Left ventricle myocardium inferior (tissue), 1 donor: Measurements from ENCODE around the gene BCL2L14. TPM values are rescaled to one million over a fixed set of nuclear protein-coding genes. Genes with fewer than 3 reads are reported as not detected.

Experiments
- DNase-seq: peaks from one replicate; pipeline ENCODE4 v3.0.0-alpha.2; 2020
- H3K27ac ChIP-seq: fragments of 200-600 bp; replicated peaks from 2 replicates; pipeline ENCODE4 v1.8.0; 2021
- H3K27me3 ChIP-seq: fragments of 200-600 bp; 2 replicates; pipeline ENCODE4 v1.8.0; 2021; ENCODE audit warnings: low read depth
- H3K36me3 ChIP-seq: fragments of 200-600 bp; 2 replicates; pipeline ENCODE4 v1.8.0; 2021
- H3K4me1 ChIP-seq: fragments of 200-600 bp; 2 replicates; pipeline ENCODE4 v1.8.0; 2021
- H3K4me3 ChIP-seq: fragments of 200-600 bp; 2 replicates; pipeline ENCODE4 v1.8.0; 2021; ENCODE audit warnings: mild to moderate bottlenecking, moderate library complexity
- H3K9me3 ChIP-seq: fragments of 200-600 bp; replicated peaks from 2 replicates; pipeline ENCODE4 v1.8.0; 2021
- intact Hi-C: fragments of 100-400 bp; cut with micrococcal nuclease; formaldehyde crosslinking; loops from one replicate; pipeline ENCODE4 v1.11.0; 2022
- total RNA-seq: library from RNA; stranded (reverse); fragmentation: NEBNext Ultra II Directional; extraction: Animal tissue kit (Norgen Biotek cat#: 25700); gene quantifications from one replicate; pipeline ENCODE4 v1.2.1, GENCODE V29; 2021
- TF ChIP-seq, protein P1 (sequence below): fragments of 200-600 bp; IDR thresholded peaks from 2 replicates; pipeline ENCODE4 v1.8.0; 2021; ENCODE audit warnings: antibody characterized with exemption, mild to moderate bottlenecking, borderline replicate concordance
- donor health status: DM: no; HTN: yes; CAD: no; lungs with severe emphysema.

Gene BCL2L14
- total RNA-seq, 1 donor from 2014 or later, result not detected

DNA sequence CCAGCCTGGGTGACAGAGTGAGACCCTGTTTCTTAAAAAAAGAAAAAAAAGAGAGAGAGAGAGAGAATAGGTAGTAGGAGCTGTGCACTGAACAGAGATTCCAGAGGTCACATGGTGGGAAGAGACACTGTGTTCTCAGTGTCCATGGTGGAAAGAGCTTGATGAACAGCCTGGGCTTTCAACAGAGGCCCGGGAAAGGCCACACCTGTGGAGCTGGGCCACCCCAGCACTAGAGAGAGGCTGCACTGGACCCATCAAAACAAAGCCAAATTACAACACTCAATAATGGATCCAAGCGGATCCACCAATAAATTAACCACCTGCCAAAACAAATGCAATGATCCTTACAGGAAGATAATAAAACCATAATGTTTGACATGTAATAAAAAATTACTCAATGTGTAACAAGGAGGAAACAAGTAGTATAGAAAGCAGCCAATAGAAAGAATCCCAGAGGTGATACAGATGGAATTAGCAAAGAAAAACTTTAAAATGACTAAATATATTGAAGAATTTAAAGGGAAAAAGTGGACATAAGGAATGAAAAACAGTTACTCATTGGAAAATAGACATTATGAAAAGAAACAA, 44.8 kb upstream of the BCL2L14 start:
- H3K27me3 ChIP-seq, result no peaks in the 10 kb centered on the region
- no peaks in the 10 kb centered on the region for H3K36me3 ChIP-seq
- H3K9me3 ChIP-seq, result peaks cover 11% of the 10 kb centered on the region
- no peak for DNase-seq
- intact Hi-C loops, result no loop called here
- no peak overlapping the region for H3K4me3 ChIP-seq
- H3K4me1 ChIP-seq, result no peaks in the 10 kb centered on the region
- H3K27ac ChIP-seq, result no peak overlapping the region
- TF ChIP-seq, protein P1, sequence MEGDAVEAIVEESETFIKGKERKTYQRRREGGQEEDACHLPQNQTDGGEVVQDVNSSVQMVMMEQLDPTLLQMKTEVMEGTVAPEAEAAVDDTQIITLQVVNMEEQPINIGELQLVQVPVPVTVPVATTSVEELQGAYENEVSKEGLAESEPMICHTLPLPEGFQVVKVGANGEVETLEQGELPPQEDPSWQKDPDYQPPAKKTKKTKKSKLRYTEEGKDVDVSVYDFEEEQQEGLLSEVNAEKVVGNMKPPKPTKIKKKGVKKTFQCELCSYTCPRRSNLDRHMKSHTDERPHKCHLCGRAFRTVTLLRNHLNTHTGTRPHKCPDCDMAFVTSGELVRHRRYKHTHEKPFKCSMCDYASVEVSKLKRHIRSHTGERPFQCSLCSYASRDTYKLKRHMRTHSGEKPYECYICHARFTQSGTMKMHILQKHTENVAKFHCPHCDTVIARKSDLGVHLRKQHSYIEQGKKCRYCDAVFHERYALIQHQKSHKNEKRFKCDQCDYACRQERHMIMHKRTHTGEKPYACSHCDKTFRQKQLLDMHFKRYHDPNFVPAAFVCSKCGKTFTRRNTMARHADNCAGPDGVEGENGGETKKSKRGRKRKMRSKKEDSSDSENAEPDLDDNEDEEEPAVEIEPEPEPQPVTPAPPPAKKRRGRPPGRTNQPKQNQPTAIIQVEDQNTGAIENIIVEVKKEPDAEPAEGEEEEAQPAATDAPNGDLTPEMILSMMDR, result no peak

DNA sequence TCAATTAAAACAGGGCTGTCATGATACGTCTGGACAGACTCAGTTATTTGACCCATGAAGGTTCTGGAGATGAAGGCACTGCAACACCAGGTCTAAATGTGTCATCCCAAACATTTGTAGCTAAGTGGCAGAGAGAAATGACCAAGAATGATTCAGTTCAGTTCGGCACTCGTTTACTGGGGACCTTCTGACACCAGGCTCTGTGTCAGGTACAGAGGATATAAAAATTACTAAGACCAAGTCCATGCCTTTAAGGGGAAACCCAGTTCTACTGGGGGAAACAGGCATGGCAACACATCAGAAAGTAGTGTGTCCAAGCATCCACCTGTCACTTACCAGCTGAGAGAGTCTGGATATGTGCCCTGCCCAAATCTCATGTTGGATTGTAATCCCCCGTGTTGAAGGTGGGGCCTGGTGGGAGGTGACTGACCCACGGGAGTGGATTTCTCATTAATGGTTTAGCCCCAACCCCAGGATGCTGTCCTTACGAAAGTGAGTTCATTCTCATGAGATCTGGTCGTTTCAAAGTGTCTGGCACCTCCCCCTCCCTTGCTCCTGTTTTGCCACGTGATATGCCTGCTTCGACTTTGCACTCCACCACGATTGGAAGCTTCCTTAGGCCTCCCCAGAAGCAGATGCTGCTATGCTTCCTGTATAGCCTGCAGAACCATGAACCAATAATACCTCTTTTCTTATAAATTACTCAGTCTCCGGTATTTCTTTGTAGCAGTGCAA, 41.9 kb upstream of the BCL2L14 start:
- intact Hi-C loops, result no loop called here
- DNase-seq, result no peak

DNA sequence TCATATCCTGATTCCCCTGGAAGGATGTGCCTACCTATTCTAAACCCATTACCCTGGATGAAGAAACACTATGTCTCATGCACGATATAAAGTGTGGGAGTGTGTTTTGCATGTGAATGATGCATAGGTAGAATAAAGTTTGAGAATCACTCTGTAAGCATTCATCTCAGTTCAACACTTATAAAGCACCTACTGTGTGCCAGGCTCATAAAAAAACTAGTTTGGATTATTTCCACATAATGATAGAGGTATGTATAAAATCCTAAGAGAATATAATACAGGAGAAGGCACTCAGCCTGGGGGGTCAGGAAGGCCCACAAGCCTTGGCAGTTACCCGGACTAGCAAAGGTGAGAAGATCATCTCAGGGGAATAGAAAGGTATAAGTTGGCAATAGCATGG, 41.1 kb upstream of the BCL2L14 start:
- intact Hi-C loops, result no loop called here
- H3K9me3 ChIP-seq, result peaks cover 11% of the 10 kb centered on the region
- no peak for DNase-seq
- H3K4me1 ChIP-seq, result peaks cover 9% of the 10 kb centered on the region
- H3K36me3 ChIP-seq, result no peaks in the 10 kb centered on the region
- H3K27ac ChIP-seq, result no peak overlapping the region
- H3K4me3 ChIP-seq, result no peak overlapping the region
- TF ChIP-seq, protein P1, result no peak
- no peaks in the 10 kb centered on the region for H3K27me3 ChIP-seq

More for the DNA sequence above, 41.9 kb upstream of the BCL2L14 start:
- Histone ChIP-seq H3K27me3 (no peaks in the 10 kb centered on the region), H3K4me1 (peaks cover 9% of the 10 kb centered on the region), H3K4me3 (no peak overlapping the region), H3K9me3 (peaks cover 11% of the 10 kb centered on the region), H3K36me3 (no peaks in the 10 kb centered on the region), H3K27ac (no peak overlapping the region)
- TF ChIP-seq, protein P1, result no peak

DNA sequence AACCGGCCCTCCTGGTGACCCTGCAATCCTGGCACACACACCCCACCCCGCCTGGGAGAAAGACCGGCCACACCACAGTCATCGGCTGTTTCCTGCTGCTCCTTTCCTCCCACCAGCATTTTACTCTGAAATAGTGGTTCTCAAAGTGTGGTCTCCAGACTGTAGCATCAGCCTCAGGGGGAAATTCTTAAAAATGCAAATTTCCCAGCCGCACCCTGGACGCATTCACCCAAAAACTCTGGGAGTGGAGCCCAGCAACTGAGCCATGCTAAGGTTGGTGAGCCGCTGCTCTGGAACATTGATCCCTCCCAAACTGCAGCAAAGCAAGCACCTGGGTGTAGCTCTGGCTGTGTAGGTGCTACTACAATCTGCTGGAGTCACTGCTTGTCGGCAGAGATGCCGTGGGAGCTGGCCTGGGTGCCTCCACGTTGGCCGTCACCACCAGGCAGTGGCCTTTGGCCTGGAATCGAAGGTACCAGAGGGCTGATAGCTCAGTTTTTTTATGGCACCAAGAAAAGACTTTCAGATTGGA, 38.4 kb upstream of the BCL2L14 start:
- no peak for DNase-seq
- peak overlapping the region; percentile 69 for H3K27ac ChIP-seq
- TF ChIP-seq, protein P1, result no peak
- intact Hi-C loops, result loop anchor here (2.0 kb wide), 1 partner anchor 452 kb away; no protein-coding TSS in a partner anchor
- H3K9me3 ChIP-seq, result no peaks in the 10 kb centered on the region
- H3K4me1 ChIP-seq, result peaks cover 9% of the 10 kb centered on the region
- no peaks in the 10 kb centered on the region for H3K27me3 ChIP-seq
- H3K4me3 ChIP-seq, result peak overlapping the region; percentile 63
- no peaks in the 10 kb centered on the region for H3K36me3 ChIP-seq

DNA sequence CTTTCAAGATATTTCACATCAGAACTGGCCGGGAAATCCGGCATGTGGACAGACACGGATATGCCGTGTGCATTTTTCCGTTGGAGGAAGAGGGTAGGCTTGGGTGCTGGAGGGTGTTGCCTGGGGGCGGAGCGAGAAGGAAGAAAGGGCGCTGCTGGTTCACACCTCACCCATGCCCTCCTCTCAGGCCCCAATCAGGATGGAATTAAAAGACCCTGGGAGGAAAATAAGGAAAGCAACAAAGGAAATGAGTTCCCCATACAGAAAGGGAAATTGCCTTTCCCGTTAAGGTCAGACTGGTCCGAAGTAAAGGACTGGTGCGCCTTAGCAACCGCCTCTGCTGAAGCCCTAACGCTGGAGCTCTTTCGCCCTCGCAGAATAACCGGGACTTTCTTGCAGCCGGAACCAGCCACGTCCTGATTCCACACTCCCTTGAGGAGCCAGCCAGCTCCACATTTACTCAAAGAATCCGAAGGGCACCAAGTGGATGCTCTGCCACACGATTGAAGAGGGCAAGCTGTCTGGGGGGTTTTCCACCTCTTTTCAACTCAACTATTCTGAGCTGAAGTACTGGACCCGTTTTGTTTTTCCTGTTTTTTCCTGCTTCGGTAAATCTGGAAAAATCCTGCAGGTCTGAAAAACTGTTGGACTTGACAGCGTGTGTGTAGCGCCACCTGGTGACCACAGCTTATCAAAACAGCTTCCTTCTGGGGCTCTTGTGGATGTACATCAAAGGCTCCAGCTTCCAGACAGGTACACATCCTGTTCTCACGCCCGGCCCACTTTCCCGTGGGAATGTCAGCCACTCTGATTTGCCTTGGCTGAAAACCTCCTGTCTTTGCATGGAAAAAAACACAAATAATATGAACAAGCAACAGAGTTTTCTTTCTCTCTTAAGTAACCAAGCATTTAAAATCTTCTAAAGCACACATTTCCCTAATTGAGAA, 37.6 kb upstream of the BCL2L14 start:
- Histone ChIP-seq H3K27me3 (peaks cover 3% of the 10 kb centered on the region), H3K4me3 (peak overlapping the region; percentile 63), H3K4me1 (peaks cover 9% of the 10 kb centered on the region), H3K9me3 (no peaks in the 10 kb centered on the region), H3K27ac (peak overlapping the region; percentile 69), H3K36me3 (no peaks in the 10 kb centered on the region)
- intact Hi-C loops, result loop anchor here (2.0 kb wide), 1 partner anchor 452 kb away; no protein-coding TSS in a partner anchor
- DNase-seq, result peak; percentile 72
- TF ChIP-seq, protein P1, result peak; percentile 87
